Measurements from ENCODE around the gene DPP9.
"Not testable (repeated sequence)": the region's sequence is repeated elsewhere in the genome, so short reads cannot be mapped to it uniquely, and the experiment has no call there.

Gene DPP9

DNA sequence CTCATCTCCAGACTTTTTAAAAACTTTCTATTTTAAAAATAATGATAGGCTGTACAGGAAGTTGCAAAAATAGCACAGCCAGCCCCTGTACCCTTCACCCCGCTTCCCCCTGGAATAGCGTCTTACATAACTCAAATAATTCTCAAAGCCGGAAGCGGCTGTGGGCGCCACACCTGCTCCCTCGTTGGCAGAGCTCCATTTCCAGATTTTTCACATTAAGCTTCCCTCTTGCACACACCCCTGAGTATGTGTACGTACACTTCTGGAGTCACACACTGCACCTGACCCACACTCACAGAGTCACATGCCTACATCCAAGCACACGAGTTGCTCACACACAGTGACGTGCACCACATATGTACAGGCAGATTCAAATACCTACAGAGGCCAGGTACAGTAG lies 24.9 kb upstream of the DPP9 start:
- no peak for TF ChIP-seq POLR2A (IDR thresholded peaks at IDR 0.05; ENCODE audit: low read depth, low read length)
- FAIRE-seq: no peak
- DNase-seq (ENCODE audit: insufficient read length, low spot score): no peak

DNA sequence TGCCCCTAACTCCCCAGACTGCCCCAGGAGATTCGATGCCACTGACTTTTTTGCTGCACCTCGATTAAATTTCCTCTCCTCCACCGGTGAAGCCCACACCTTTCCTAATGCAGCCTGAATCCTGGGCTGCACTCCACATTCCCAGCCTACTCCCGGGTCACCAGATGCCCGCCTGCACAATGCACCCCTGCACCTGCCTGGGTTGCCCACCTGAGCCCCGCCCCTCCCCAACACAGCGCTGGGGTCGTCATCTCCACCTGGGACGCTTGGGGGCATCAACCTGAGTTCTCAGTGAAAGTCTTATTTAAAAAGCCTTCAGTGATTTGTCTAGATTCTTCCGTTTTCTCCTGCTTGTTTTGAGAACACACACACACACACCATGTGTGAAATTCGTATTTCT lies 24.5 kb upstream of the DPP9 start:
- no peak for TF ChIP-seq POLR2A (IDR thresholded peaks at IDR 0.05; ENCODE audit: low read depth, low read length)
- DNase-seq (ENCODE audit: insufficient read length, low spot score) (no peak), FAIRE-seq (no peak)

DNA sequence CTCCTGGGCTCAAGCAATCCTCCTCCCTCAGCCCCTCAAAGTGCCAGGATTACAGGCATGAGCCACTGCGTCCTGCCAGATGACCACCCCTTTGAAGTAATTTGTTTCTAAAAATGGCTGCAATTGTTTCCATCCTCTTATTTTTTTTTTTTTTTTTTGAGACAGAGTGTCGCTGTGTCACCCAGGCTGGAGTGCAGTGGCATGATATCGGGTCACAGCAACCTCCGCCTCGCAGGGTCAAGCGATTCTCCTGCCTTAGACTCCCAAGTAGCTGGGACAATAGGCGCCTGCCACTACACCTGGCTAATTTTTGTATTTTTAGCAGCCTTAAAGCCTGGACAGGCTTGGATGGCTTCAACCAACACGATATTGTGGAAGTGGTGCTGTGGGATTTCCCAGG lies 22.3 kb upstream of the DPP9 start:
- FAIRE-seq (no peak), DNase-seq (ENCODE audit: insufficient read length, low spot score) (no peak)
- no peak for TF ChIP-seq POLR2A (IDR thresholded peaks at IDR 0.05; ENCODE audit: low read depth, low read length)

DNA sequence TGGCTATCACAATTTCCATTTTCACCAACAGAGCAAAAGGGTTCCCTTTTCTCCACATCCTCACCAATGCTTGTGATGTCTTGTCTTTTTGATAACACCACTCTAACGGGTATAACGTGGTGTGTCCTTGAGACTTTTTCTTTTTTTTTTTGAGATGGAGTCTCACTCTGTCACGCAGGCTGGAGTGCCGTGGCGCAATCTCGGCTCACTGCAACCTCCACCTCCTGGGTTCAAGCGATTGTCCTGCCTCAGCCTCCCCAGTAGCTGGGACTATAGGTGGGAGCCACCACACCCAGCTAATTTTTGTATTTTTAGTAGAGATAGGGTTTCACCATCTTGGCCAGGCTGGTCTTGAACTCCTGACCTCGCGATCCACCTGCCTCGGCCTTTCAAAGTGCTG lies 21.5 kb upstream of the DPP9 start:
- not testable (repeated sequence) for DNase-seq (ENCODE audit: insufficient read length, low spot score); FAIRE-seq

DNA sequence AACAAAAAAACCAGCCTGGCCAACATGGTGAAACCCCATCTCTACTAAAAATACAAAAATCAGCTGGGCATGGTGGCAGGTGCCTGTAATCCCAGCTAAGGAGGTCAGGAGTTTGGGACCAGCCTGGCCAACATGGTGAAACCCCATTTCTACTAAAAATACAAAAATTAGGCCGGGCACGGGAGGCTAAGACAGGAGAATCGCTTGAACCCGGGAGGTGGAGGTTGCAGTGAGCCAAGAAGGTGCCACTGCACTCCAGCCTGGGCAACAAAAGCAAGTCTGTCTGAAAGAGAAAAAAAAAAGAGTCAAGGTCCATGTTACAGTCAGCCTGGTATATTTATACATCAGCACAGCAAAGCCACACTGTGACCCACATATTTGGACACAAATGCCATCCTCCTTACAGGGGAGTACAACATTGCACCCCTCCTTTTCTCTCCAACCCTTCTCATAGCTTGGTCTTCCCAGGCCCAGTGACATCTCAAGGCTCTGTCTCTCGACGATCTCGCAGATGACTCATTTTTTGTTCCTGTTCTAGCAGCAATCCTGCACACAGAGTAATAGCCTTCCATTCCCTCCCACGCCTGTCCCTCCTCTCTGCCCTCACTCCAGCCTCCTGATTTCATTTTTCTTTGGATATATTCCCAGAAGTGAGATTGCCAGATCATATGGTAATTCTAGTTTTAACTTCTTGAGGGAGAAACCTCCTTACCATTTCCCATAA lies 21.0 kb upstream of the DPP9 start:
- FAIRE-seq: peak; percentile 89

DNA sequence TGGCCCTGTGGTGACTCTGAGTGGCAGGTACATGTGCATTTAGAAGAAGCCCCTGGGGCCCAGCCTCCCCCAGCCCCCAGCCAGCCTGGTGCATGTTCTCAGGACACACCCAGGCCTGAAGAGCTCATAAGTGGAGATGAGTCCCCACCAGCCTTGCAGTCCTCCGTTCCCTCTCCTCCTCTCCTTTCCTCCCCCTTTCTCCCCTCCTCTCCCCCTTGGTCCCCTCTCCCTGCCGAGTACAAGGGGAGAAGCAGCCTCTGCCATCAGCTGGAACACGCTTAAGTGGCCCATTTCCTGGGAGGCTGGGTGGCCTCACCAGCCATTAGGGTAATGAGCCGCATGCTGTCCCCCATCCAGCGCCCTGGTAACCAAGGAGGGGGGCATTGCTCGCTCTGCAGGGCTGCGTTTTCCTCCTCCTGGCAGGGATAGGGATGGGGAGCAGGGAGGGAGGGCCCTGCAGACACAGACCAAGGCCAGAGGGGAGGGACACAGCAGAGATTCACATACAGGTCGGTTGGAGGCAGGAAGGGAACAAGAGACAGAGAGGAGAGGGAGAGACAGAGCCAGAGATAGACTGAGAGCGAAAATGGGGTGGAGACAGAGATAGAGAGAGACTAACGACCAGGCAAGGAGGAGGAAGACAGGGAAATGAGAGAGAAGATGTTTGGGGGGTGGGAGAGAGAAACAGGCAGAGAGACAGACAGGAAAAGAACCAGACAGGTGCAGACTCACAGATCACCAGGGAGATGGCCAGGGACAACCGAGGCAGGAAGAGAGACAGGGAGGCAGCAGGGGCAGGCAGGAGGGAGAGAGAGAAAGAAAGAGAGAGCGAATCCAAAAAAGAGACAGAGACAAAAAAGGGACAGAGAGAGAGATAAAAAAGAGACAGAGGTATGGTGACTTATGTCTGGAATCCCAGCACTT lies 19.3 kb upstream of the DPP9 start:
- no peak for TF ChIP-seq POLR2A (IDR thresholded peaks at IDR 0.05; ENCODE audit: low read depth, low read length)
- no peak for DNase-seq (ENCODE audit: insufficient read length, low spot score)
- FAIRE-seq: no peak

More for the DNA sequence above, 21.0 kb upstream of the DPP9 start:
- no peak for TF ChIP-seq POLR2A (IDR thresholded peaks at IDR 0.05; ENCODE audit: low read depth, low read length)
- peak; percentile 77 for DNase-seq (ENCODE audit: insufficient read length, low spot score)

DNA sequence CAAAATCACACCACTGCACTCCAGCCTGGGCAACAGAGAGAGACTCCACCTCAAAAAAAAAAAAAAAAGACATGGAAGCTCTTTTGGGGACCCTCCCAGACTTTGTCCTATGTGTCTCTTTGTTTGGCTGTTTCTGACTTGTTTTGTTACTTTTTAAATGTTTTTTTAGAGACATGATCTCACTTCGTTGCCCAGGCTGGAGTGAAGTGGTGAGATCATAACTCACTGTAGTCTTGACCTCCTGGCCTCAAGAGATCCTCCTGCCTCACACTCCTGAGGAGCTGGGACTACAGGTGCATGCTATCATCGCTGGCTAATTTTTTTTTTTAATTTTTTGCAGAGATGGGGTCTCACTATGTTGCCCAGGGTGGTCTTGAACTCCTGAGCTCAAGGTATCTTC lies 16.4 kb upstream of the DPP9 start:
- no peak for FAIRE-seq
- DNase-seq (ENCODE audit: insufficient read length, low spot score): no peak
- no peak for TF ChIP-seq POLR2A (IDR thresholded peaks at IDR 0.05; ENCODE audit: low read depth, low read length)

DNA sequence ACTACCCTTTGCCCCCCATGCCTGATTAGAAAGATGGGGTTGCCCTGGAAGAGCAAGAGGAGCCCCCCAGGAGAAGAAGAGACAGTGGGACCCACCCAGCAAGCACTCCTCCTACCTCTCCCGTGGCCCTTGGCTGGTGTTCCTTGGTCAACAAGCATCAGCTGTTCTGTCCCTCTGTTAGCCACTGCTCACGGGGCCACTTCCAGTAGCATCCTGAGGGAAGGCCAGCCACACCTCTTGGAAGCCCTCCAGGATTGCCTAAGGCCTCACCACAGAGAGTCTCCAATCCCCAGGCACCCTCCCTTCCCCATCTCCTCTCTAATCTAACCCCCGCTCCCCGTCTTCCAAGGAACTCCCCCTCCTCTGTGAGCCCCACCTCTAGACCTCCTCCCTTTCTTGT lies 15.1 kb upstream of the DPP9 start:
- TF ChIP-seq POLR2A (IDR thresholded peaks at IDR 0.05; ENCODE audit: low read depth, low read length): no peak
- DNase-seq (ENCODE audit: insufficient read length, low spot score): no peak
- FAIRE-seq: no peak

DNA sequence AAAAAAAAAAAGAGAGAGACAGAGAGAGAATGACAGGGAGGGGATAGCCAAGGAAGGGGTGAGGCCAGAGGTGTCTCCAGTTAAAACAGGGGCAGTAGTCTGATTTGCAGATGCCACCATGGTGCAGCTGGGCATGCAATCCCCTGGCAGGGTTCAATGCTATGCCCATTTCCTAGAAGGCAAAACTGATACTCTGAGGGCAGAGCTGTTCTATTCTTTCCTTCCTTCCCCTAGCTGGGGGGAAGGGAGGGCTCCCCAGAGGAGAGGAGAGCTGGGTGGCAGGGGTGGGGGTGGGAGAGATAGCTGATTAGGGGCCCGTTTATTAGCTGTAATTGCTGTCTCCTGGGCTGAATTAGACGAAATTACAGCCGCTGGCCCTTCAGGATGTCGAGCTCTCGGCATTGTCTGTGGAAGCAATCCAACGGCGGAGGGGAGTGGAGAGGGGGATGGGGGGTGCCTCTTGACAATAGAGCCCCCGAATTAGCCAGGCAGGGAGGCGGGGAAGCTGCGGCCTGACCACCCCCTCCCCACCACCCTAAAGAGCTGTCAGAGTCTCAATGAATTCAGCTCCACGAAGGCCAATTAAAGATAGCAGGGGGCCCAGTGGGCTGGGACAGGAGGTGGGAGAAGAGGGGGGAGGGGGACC lies 14.4 kb upstream of the DPP9 start:
- no peak for TF ChIP-seq POLR2A (IDR thresholded peaks at IDR 0.05; ENCODE audit: low read depth, low read length)
- FAIRE-seq (no peak), DNase-seq (ENCODE audit: insufficient read length, low spot score) (no peak)

DNA sequence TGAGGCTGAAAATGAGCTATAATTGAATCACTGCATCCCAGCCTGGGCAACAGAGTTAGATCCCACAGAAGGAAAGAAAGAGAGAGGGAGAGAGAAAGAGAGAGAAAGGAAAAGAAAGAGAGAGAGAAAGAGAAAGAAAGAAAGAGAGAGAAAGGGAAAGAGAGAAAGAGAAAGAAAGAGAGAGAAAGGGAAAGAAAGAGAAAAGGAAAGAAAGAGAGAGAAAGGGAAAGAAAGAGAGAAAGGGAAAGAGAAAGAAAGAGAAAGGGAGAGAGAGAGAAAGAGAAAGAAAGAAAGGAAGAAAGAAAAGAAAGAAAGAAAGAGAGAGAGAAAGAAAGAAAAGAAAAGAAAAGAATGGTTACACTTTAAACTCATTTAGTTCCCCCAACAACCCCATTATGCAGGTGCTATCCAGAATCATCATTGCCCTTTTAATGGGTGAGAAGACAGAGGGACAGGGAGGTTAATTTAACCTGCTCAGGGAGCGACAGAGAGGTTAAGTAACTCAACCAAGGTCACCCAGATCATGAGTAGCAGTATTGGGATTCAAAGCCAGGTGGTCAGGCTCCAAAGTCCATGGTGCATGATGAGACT lies 10.2 kb upstream of the DPP9 start:
- FAIRE-seq (no peak), DNase-seq (ENCODE audit: insufficient read length, low spot score) (no peak)
- TF ChIP-seq POLR2A (IDR thresholded peaks at IDR 0.05; ENCODE audit: low read depth, low read length): no peak

DNA sequence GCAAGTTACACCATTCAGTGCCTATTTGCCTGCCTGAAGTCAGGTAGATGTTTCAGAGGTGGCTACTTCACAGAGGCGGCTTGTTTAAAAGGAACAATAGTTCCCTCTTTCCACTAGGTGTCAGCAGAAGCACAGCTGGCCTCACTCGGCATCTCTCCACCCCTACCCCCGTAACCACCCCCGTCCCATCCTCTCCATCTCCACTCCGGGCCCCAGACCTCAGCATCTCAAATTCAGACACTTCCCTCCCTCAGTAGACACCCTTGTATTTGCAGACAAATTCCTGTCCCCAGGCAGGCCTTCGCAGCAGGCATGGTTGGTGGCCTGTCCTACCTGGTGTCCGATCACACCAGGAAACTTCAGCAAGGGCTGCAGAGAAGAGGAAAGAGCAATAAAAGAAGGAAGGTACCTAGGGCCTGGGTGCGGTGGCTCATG lies 9.1 kb upstream of the DPP9 start:
- TF ChIP-seq POLR2A (IDR thresholded peaks at IDR 0.05; ENCODE audit: low read depth, low read length): no peak
- peak; percentile 52 for FAIRE-seq
- peak; percentile 65 for DNase-seq (ENCODE audit: insufficient read length, low spot score)

DNA sequence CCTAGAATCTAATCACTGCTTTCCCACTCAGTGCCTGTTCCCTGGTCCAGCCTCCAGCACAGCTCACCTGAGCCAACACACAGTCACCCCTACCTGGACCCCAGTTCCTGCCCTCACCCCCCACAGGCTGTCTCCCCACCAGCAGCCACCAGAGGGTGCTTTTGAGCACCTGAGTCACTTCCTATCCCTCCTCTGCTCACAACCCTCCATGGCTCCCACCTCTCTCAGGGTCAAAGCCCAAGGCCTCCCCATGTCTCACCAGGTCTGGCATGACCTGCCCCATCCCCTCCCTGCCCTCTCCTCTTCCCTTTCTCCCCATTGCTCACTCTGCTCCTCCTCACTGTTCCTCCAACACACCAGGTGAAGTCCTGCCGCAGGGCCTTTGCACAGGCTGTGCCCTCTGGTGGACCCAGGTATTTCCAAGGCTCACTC lies 7.1 kb upstream of the DPP9 start:
- no peak for FAIRE-seq
- DNase-seq (ENCODE audit: insufficient read length, low spot score): no peak
- no peak for TF ChIP-seq POLR2A (IDR thresholded peaks at IDR 0.05; ENCODE audit: low read depth, low read length)

DNA sequence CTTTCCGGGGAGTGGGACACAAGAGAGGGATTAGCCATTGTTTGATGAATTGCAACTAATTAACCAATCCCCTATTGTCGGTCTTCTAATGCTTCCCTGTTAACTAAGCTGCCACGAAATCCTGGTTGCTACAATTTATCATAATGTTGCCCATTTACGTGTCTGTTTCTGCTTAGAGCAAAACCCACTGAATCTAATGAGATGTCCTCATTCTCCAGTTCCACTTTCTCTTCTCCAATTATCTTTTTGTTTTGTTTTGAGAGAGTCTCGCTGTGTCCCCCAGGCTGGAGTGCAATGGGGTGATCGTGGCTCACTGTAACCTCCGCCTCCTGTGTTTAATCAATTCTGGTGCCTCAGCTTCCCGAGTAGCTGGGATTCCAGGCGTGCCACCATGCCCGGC lies 5.2 kb upstream of the DPP9 start:
- TF ChIP-seq POLR2A (IDR thresholded peaks at IDR 0.05; ENCODE audit: low read depth, low read length): no peak
- no peak for FAIRE-seq
- no peak for DNase-seq (ENCODE audit: insufficient read length, low spot score)

All from H54 (cell line).